ENCODE measurements around the gene CHRD. TPM values are rescaled to one million over a fixed set of nuclear protein-coding genes. Genes with fewer than 3 reads are reported as not detected.

The CHRD gene
- total and polyA plus RNA-seq, 9 of the 15 experiments (the other 6 are each of a cell fraction or from before 2014, with no cell fraction given) = 0.11 to 1.3 (median 0.59) TPM; not detected in 3

GRCh38 chr3:184334470-184335158, 45.2 kb upstream of the CHRD start (continued):
- TF ChIP-seq, protein P1, sequence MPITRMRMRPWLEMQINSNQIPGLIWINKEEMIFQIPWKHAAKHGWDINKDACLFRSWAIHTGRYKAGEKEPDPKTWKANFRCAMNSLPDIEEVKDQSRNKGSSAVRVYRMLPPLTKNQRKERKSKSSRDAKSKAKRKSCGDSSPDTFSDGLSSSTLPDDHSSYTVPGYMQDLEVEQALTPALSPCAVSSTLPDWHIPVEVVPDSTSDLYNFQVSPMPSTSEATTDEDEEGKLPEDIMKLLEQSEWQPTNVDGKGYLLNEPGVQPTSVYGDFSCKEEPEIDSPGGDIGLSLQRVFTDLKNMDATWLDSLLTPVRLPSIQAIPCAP (CRISPR knock-in tag; IDR thresholded peaks at IDR 0.05; ENCODE audit: borderline replicate concordance) = no peak
- no peak for TF ChIP-seq ZNF707 (CRISPR knock-in tag; conservative IDR thresholded peaks at IDR 0.05)
- peak; percentile 38; the same call in 1 of the 2 replicates for TF ChIP-seq CXXC5 (CRISPR knock-in tag; IDR thresholded peaks at IDR 0.05)
- no peak for TF ChIP-seq ZNF586 (CRISPR knock-in tag; conservative IDR thresholded peaks at IDR 0.05)
- no peak for TF ChIP-seq CHD1 (IDR thresholded peaks at IDR 0.05; ENCODE audit: low read length)
- TF ChIP-seq, protein P2, sequence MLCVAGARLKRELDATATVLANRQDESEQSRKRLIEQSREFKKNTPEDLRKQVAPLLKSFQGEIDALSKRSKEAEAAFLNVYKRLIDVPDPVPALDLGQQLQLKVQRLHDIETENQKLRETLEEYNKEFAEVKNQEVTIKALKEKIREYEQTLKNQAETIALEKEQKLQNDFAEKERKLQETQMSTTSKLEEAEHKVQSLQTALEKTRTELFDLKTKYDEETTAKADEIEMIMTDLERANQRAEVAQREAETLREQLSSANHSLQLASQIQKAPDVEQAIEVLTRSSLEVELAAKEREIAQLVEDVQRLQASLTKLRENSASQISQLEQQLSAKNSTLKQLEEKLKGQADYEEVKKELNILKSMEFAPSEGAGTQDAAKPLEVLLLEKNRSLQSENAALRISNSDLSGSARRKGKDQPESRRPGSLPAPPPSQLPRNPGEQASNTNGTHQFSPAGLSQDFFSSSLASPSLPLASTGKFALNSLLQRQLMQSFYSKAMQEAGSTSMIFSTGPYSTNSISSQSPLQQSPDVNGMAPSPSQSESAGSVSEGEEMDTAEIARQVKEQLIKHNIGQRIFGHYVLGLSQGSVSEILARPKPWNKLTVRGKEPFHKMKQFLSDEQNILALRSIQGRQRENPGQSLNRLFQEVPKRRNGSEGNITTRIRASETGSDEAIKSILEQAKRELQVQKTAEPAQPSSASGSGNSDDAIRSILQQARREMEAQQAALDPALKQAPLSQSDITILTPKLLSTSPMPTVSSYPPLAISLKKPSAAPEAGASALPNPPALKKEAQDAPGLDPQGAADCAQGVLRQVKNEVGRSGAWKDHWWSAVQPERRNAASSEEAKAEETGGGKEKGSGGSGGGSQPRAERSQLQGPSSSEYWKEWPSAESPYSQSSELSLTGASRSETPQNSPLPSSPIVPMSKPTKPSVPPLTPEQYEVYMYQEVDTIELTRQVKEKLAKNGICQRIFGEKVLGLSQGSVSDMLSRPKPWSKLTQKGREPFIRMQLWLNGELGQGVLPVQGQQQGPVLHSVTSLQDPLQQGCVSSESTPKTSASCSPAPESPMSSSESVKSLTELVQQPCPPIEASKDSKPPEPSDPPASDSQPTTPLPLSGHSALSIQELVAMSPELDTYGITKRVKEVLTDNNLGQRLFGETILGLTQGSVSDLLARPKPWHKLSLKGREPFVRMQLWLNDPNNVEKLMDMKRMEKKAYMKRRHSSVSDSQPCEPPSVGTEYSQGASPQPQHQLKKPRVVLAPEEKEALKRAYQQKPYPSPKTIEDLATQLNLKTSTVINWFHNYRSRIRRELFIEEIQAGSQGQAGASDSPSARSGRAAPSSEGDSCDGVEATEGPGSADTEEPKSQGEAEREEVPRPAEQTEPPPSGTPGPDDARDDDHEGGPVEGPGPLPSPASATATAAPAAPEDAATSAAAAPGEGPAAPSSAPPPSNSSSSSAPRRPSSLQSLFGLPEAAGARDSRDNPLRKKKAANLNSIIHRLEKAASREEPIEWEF (CRISPR knock-in tag; IDR thresholded peaks at IDR 0.05) = no peak
- TF ChIP-seq ZNF57 (CRISPR knock-in tag; IDR thresholded peaks at IDR 0.05) = no peak
- no peak for TF ChIP-seq HDAC3 (IDR thresholded peaks at IDR 0.05; ENCODE audit: borderline replicate concordance, partially characterized antibody)
- no peak for TF ChIP-seq RFX7 (CRISPR knock-in tag; IDR thresholded peaks at IDR 0.05)
- no peak for TF ChIP-seq NR2F6 (CRISPR knock-in tag; IDR thresholded peaks at IDR 0.05)
- TF ChIP-seq MTA2 (IDR thresholded peaks at IDR 0.05; ENCODE audit: low read depth) = no peak
- TF ChIP-seq, protein P3, sequence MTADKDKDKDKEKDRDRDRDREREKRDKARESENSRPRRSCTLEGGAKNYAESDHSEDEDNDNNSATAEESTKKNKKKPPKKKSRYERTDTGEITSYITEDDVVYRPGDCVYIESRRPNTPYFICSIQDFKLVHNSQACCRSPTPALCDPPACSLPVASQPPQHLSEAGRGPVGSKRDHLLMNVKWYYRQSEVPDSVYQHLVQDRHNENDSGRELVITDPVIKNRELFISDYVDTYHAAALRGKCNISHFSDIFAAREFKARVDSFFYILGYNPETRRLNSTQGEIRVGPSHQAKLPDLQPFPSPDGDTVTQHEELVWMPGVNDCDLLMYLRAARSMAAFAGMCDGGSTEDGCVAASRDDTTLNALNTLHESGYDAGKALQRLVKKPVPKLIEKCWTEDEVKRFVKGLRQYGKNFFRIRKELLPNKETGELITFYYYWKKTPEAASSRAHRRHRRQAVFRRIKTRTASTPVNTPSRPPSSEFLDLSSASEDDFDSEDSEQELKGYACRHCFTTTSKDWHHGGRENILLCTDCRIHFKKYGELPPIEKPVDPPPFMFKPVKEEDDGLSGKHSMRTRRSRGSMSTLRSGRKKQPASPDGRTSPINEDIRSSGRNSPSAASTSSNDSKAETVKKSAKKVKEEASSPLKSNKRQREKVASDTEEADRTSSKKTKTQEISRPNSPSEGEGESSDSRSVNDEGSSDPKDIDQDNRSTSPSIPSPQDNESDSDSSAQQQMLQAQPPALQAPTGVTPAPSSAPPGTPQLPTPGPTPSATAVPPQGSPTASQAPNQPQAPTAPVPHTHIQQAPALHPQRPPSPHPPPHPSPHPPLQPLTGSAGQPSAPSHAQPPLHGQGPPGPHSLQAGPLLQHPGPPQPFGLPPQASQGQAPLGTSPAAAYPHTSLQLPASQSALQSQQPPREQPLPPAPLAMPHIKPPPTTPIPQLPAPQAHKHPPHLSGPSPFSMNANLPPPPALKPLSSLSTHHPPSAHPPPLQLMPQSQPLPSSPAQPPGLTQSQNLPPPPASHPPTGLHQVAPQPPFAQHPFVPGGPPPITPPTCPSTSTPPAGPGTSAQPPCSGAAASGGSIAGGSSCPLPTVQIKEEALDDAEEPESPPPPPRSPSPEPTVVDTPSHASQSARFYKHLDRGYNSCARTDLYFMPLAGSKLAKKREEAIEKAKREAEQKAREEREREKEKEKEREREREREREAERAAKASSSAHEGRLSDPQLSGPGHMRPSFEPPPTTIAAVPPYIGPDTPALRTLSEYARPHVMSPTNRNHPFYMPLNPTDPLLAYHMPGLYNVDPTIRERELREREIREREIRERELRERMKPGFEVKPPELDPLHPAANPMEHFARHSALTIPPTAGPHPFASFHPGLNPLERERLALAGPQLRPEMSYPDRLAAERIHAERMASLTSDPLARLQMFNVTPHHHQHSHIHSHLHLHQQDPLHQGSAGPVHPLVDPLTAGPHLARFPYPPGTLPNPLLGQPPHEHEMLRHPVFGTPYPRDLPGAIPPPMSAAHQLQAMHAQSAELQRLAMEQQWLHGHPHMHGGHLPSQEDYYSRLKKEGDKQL (CRISPR knock-in tag; IDR thresholded peaks at IDR 0.05; ENCODE audit: borderline replicate concordance) = no peak
- no peak for TF ChIP-seq HBP1 (CRISPR knock-in tag; IDR thresholded peaks at IDR 0.05)
- TF ChIP-seq TCF3 (CRISPR knock-in tag; IDR thresholded peaks at IDR 0.05) = 0 out of 2 replicates have a peak, but pooled peaks have one; percentile 32
- no peak for TF ChIP-seq ZFP36 (IDR thresholded peaks at IDR 0.05; ENCODE audit: low read depth, low read length, partially characterized antibody)

Measured in K562 (cell line).